Neural progenitor cell (in vitro differentiated cells): Measurements from ENCODE around the gene KRTAP9-8.

Source experiments
- CTCF ChIP-seq: fragments of 200-600 bp; sonication (generic); IDR thresholded peaks from 2 replicates; pipeline ENCODE4 v1.5.1; 2017; ENCODE audit warnings: antibody characterized with exemption, mild to moderate bottlenecking
- EZH2 ChIP-seq: fragments of 200-600 bp; sonication (generic); IDR thresholded peaks from 2 replicates; pipeline ENCODE4 v1.6.1; 2017; ENCODE audit warnings: antibody characterized with exemption, mild to moderate bottlenecking, moderate library complexity

DNA sequence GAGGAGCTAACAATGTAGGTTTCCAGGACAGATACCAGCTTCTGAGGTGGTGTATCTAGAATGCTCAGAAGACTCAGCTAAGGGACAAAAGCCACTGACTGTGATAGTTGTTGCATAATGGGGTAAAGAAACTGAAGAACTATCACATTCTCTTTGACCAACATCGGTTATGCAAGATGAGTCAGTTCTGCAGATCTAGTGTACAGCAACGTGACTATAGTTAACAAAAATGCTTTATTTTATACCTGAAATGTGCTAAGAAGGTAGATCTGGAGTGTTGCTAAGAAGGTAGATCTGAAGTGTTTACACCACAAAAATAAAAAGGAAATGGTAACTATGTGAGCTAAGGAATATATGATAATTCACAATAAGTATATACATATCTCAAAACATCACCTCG is 29.9 kb downstream of the KRTAP9-8 start:
- no peak for TF ChIP-seq EZH2
- no peak for TF ChIP-seq CTCF
